GM23338 (cell line): ENCODE measurements around the gene DIP2C. TPM values are rescaled to one million over a fixed set of nuclear protein-coding genes. Genes with fewer than 3 reads are reported as not detected.

Experiments used
- ATAC-seq: fragments of 200-7000 bp; cut with Tn5 transposase; 3 replicates; pipeline ENCODE4 v1.9.1; 2020
- DNase-seq: peaks from one replicate; pipeline ENCODE4 v3.0.0-alpha.2; 2015; ENCODE audit warnings: low spot score
- H2AFZ ChIP-seq: fragments of 200-600 bp; sonication (generic); 2 replicates; pipeline ENCODE4 v1.8.0; 2016; ENCODE audit warnings: antibody characterized with exemption, mild to moderate bottlenecking, moderate library complexity
- H3F3A ChIP-seq: fragments of 200-600 bp; sonication (generic); replicated peaks from 2 replicates; pipeline ENCODE4 v1.8.0; 2017; ENCODE audit warnings: antibody characterized with exemption, mixed run types, low read depth
- H3K27ac ChIP-seq: fragments of 200-600 bp; sonication (generic); 2 replicates; pipeline ENCODE4 v1.6.1; 2016; ENCODE audit warnings: low read depth
- H3K27me3 ChIP-seq: fragments of 200-600 bp; sonication (generic); 2 replicates; pipeline ENCODE4 v1.8.0; 2016; ENCODE audit warnings: mild to moderate bottlenecking, mixed run types, moderate library complexity; ENCODE audit not compliant: insufficient read depth
- H3K36me3 ChIP-seq: fragments of 200-600 bp; sonication (generic); 2 replicates; pipeline ENCODE4 v1.8.0; 2016; ENCODE audit warnings: mild to moderate bottlenecking; ENCODE audit not compliant: insufficient read depth
- H3K4me1 ChIP-seq: fragments of 200-600 bp; sonication (generic); 2 replicates; pipeline ENCODE4 v1.8.0; 2016; ENCODE audit warnings: mild to moderate bottlenecking, moderate library complexity; ENCODE audit not compliant: insufficient read depth
- H3K4me2 ChIP-seq: fragments of 200-600 bp; sonication (generic); 2 replicates; pipeline ENCODE4 v1.7.1; 2017; ENCODE audit warnings: mixed run types
- H3K4me3 ChIP-seq: fragments of 200-600 bp; sonication (generic); 2 replicates; pipeline ENCODE4 v1.6.1; 2016; ENCODE audit warnings: mixed run types
- H3K79me2 ChIP-seq: fragments of 200-600 bp; sonication (generic); replicated peaks from 2 replicates; pipeline ENCODE4 v1.8.0; 2017; ENCODE audit warnings: mild to moderate bottlenecking; ENCODE audit not compliant: insufficient read depth
- H3K9me2 ChIP-seq: fragments of 200-600 bp; sonication (generic); 2 replicates; pipeline ENCODE4 v1.8.0; 2017; ENCODE audit not compliant: insufficient read depth
- H4K20me1 ChIP-seq: fragments of 200-600 bp; sonication (generic); replicated peaks from 2 replicates; pipeline ENCODE4 v1.8.0; 2017; ENCODE audit warnings: mild to moderate bottlenecking; ENCODE audit not compliant: insufficient read depth
- H3K27ac Mint-ChIP-seq: 2 replicates; pipeline ENCODE4 v1.8.0; 2020; ENCODE audit warnings: inconsistent platforms, mild to moderate bottlenecking, moderate library complexity, mixed read lengths
- H3K27me3 Mint-ChIP-seq: 3 replicates; pipeline ENCODE4 v1.8.0; 2022; ENCODE audit warnings: low read depth, mild to moderate bottlenecking, moderate library complexity, mixed read lengths, inconsistent platforms; ENCODE audit not compliant: insufficient read depth, poor library complexity
- H3K36me3 Mint-ChIP-seq: 3 replicates; pipeline ENCODE4 v1.8.0; 2021; ENCODE audit warnings: low read depth, mild to moderate bottlenecking, inconsistent platforms, moderate library complexity, mixed read lengths
- H3K4me1 Mint-ChIP-seq: 3 replicates; pipeline ENCODE4 v1.8.0; 2020; ENCODE audit warnings: mild to moderate bottlenecking, inconsistent platforms, mixed read lengths
- H3K4me3 Mint-ChIP-seq: 3 replicates; pipeline ENCODE4 v1.8.0; 2021; ENCODE audit warnings: moderate library complexity, mild to moderate bottlenecking, inconsistent platforms, mixed read lengths
- H3K9me3 Mint-ChIP-seq: 3 replicates; pipeline ENCODE4 v1.8.0; 2020; ENCODE audit warnings: moderate library complexity, mild to moderate bottlenecking, inconsistent platforms, mixed read lengths
- CTCF ChIP-seq, 2 experiments: fragments of 200-600 bp in 1 of 2; sonication (generic) in 1 of 2; conservative IDR thresholded peaks; 2 replicates each; pipeline versions ENCODE4 v1.5.1 to v1.6.1; 2016 to 2017; ENCODE audit warnings: antibody characterized with exemption in 2 of 2, low read depth in 2 of 2, mild to moderate bottlenecking in 2 of 2, moderate library complexity in 1 of 2
- ETS1 ChIP-seq: IDR thresholded peaks from 2 replicates; pipeline ENCODE4 v1.6.1; 2016; ENCODE audit warnings: antibody characterized with exemption
- JUNB ChIP-seq: IDR thresholded peaks from one replicate; pipeline ENCODE4 v1.6.1; 2016; ENCODE audit warnings: antibody characterized with exemption; ENCODE audit not compliant: unreplicated experiment
- ZNF462 ChIP-seq: fragments of 250-450 bp; sonication (Bioruptor Pico); IDR thresholded peaks from 2 replicates; pipeline ENCODE4 v1.5.0; 2020; ENCODE audit warnings: mild to moderate bottlenecking, moderate library complexity
- polyA plus RNA-seq: library from polyadenylated mRNA; unstranded; fragments of >200 nt; fragmentation: Nextera tagmentation; extraction: Ambion mirVana; gene quantifications from 2 replicates; pipeline ENCODE4 v1.2.1, GENCODE V29; 2016
- total RNA-seq: library from RNA; depleted of rRNA; stranded (reverse); fragments of >200 nt; shearing (Covaris generic); gene quantifications from 2 replicates; pipeline ENCODE4 v1.2.3, GENCODE V29; 2014

DIP2C gene
- total and polyA plus RNA-seq, 2 experiments from 2014 or later, result 5.1 to 7.7 TPM

- DNase-seq (no peak), ATAC-seq (no peak)
- H3K36me3 Mint-ChIP-seq, result no peaks in the 10 kb centered on the region
- H4K20me1 ChIP-seq, result no peaks in the 10 kb centered on the region
- H3K4me2 ChIP-seq, result no peak overlapping the region
- H3K27me3 ChIP-seq, result no peaks in the 10 kb centered on the region
- no peaks in the 10 kb centered on the region for H3K36me3 ChIP-seq
- no peaks in the 10 kb centered on the region for H3K9me3 Mint-ChIP-seq
- no peaks in the 10 kb centered on the region for H3F3A ChIP-seq
- H3K4me1 Mint-ChIP-seq, result no peaks in the 10 kb centered on the region; the same call in 2 of the 3 replicates
- no peak overlapping the region for H2AFZ ChIP-seq
- no peak overlapping the region for H3K4me3 ChIP-seq
- TF ChIP-seq ZNF462 (no peak), ETS1 (no peak)
- no peak overlapping the region for H3K27ac ChIP-seq
- no peaks in the 10 kb centered on the region for H3K9me2 ChIP-seq
- no peaks in the 10 kb centered on the region for H3K79me2 ChIP-seq
- no peaks in the 10 kb centered on the region for H3K27me3 Mint-ChIP-seq
- no peak overlapping the region for H3K27ac Mint-ChIP-seq
- no peak overlapping the region for H3K4me3 Mint-ChIP-seq
- H3K4me1 ChIP-seq, result no peaks in the 10 kb centered on the region
Measured at GRCh38 chr10:227014-227413, 462.5 kb downstream of the DIP2C start.

- no peaks in the 10 kb centered on the region for H3K36me3 ChIP-seq
- no peaks in the 10 kb centered on the region for H4K20me1 ChIP-seq
- Mint-ChIP-seq H3K4me3 (no peak overlapping the region), H3K9me3 (no peaks in the 10 kb centered on the region), H3K27me3 (no peaks in the 10 kb centered on the region), H3K27ac (no peak overlapping the region), H3K36me3 (no peaks in the 10 kb centered on the region), H3K4me1 (no peaks in the 10 kb centered on the region; the same call in 2 of the 3 replicates)
- ATAC-seq (no peak), DNase-seq (no peak)
- no peaks in the 10 kb centered on the region for H3K27me3 ChIP-seq
- no peak overlapping the region for H2AFZ ChIP-seq
- H3K4me1 ChIP-seq, result no peaks in the 10 kb centered on the region
- H3K9me2 ChIP-seq, result no peaks in the 10 kb centered on the region
- no peaks in the 10 kb centered on the region for H3F3A ChIP-seq
- no peaks in the 10 kb centered on the region for H3K79me2 ChIP-seq
- TF ChIP-seq CTCF (conservative IDR thresholded peaks at IDR 0.05; ENCODE audit: low read depth in 2 of 2) (no peak), JUNB (no peak)
- no peak overlapping the region for H3K4me3 ChIP-seq
- no peak overlapping the region for H3K4me2 ChIP-seq
- H3K27ac ChIP-seq, result no peak overlapping the region
Measured at GRCh38 chr10:226018-226417, 463.4 kb downstream of the DIP2C start.
